H9 (cell line): Measurements from ENCODE around the gene OSBPL8. TPM values are rescaled to one million over a fixed set of nuclear protein-coding genes. Genes with fewer than 3 reads are reported as not detected.

Source experiments
- DNase-seq: peaks from one replicate; pipeline ENCODE4 v3.0.0-alpha.2; 2017
- H2AFZ ChIP-seq: one replicate; pipeline ENCODE4 v1.6.1; 2013; ENCODE audit warnings: mild to moderate bottlenecking, low read length, control low read depth, moderate library complexity
- H2AK5ac ChIP-seq: 2 replicates; pipeline ENCODE4 v1.6.1; 2013; ENCODE audit warnings: low read length, control low read depth, mixed read lengths; ENCODE audit not compliant: insufficient read length
- H2BK120ac ChIP-seq: one replicate; pipeline ENCODE4 v1.6.1; 2013; ENCODE audit warnings: low read depth, mild to moderate bottlenecking, low read length, control low read depth, inconsistent platforms; ENCODE audit not compliant: poor library complexity, severe bottlenecking
- H2BK12ac ChIP-seq: 2 replicates; pipeline ENCODE4 v1.6.1; 2013; ENCODE audit warnings: low read length, control low read depth, mixed read lengths, low read depth; ENCODE audit not compliant: insufficient read length
- H2BK15ac ChIP-seq: 2 replicates; pipeline ENCODE4 v1.6.1; 2013; ENCODE audit warnings: low read depth, low read length, control low read depth
- H2BK20ac ChIP-seq: one replicate; pipeline ENCODE4 v1.6.1; 2013; ENCODE audit warnings: low read depth, mild to moderate bottlenecking, low read length, control low read depth, inconsistent platforms; ENCODE audit not compliant: poor library complexity, severe bottlenecking
- H2BK5ac ChIP-seq: 2 replicates; pipeline ENCODE4 v1.6.1; 2013; ENCODE audit warnings: low read length, control low read depth, mixed read lengths; ENCODE audit not compliant: insufficient read length
- H3K14ac ChIP-seq: 2 replicates; pipeline ENCODE4 v1.6.1; 2013; ENCODE audit warnings: low read length, control low read depth; ENCODE audit not compliant: insufficient read depth
- H3K18ac ChIP-seq: 2 replicates; pipeline ENCODE4 v1.6.1; 2013; ENCODE audit warnings: low read depth, mild to moderate bottlenecking, mixed read lengths, low read length, control low read depth; ENCODE audit not compliant: insufficient read length
- H3K23ac ChIP-seq: 2 replicates; pipeline ENCODE4 v1.6.1; 2013; ENCODE audit warnings: low read length, control low read depth, mixed read lengths, low read depth; ENCODE audit not compliant: insufficient read length
- H3K23me2 ChIP-seq: 2 replicates; pipeline ENCODE4 v1.6.1; 2013; ENCODE audit warnings: low read depth, mild to moderate bottlenecking, mixed read lengths, low read length, control low read depth; ENCODE audit not compliant: insufficient read length, poor library complexity, severe bottlenecking
- H3K27ac ChIP-seq: 2 replicates; pipeline ENCODE4 v1.5.1; 2013; ENCODE audit warnings: low read length, control low read depth, mixed read lengths, low read depth; ENCODE audit not compliant: insufficient read length
- H3K27me3 ChIP-seq: 2 replicates; pipeline ENCODE4 v1.6.1; 2013; ENCODE audit warnings: low read length, control low read depth, inconsistent platforms; ENCODE audit not compliant: insufficient read depth
- H3K4ac ChIP-seq: 2 replicates; pipeline ENCODE4 v1.6.1; 2013; ENCODE audit warnings: low read depth, mild to moderate bottlenecking, control low read depth, inconsistent platforms, low read length, moderate library complexity
- H3K4me1 ChIP-seq: 2 replicates; pipeline ENCODE4 v1.6.1; 2013; ENCODE audit warnings: low read length, control low read depth, inconsistent platforms; ENCODE audit not compliant: insufficient read depth
- H3K4me2 ChIP-seq: 2 replicates; pipeline ENCODE4 v1.6.1; 2013; ENCODE audit warnings: low read length, control low read depth, mixed read lengths; ENCODE audit not compliant: insufficient read length, insufficient read depth
- H3K56ac ChIP-seq: 2 replicates; pipeline ENCODE4 v1.6.1; 2013; ENCODE audit warnings: low read depth, mild to moderate bottlenecking, mixed read lengths, low read length, control low read depth; ENCODE audit not compliant: insufficient read length
- H3K79me1 ChIP-seq: 2 replicates; pipeline ENCODE4 v1.6.1; 2013; ENCODE audit warnings: low read depth, mild to moderate bottlenecking, moderate library complexity, low read length, control low read depth, inconsistent platforms; ENCODE audit not compliant: insufficient read depth, poor library complexity, severe bottlenecking
- H3K79me2 ChIP-seq: 2 replicates; pipeline ENCODE4 v1.6.1; 2013; ENCODE audit warnings: low read length, control low read depth, inconsistent platforms; ENCODE audit not compliant: insufficient read depth
- H3K9ac ChIP-seq: 2 replicates; pipeline ENCODE4 v1.6.1; 2013; ENCODE audit warnings: low read length, control low read depth, mixed read lengths; ENCODE audit not compliant: insufficient read length; ENCODE audit errors: extremely low read depth
- H3K9me3 ChIP-seq: one replicate; pipeline ENCODE4 v1.6.1; 2013; ENCODE audit warnings: low read depth, low read length, inconsistent platforms; ENCODE audit not compliant: control insufficient read depth
- H3T11ph ChIP-seq: one replicate; pipeline ENCODE4 v1.6.1; 2013; ENCODE audit warnings: mild to moderate bottlenecking, low read length, control low read depth, inconsistent platforms
- H4K20me1 ChIP-seq: one replicate; pipeline ENCODE4 v1.6.1; 2013; ENCODE audit not compliant: control insufficient read depth, insufficient read length, insufficient read depth
- H4K5ac ChIP-seq: 2 replicates; pipeline ENCODE4 v1.6.1; 2013; ENCODE audit warnings: low read depth, mild to moderate bottlenecking, mixed read lengths, low read length, control low read depth; ENCODE audit not compliant: insufficient read length
- H4K8ac ChIP-seq: replicated peaks from 2 replicates; pipeline ENCODE4 v1.6.1; 2013; ENCODE audit warnings: low read length, control low read depth, mixed read lengths, low read depth; ENCODE audit not compliant: insufficient read length
- H4K91ac ChIP-seq: 2 replicates; pipeline ENCODE4 v1.6.1; 2013; ENCODE audit warnings: low read depth, mild to moderate bottlenecking, moderate library complexity, mixed read lengths, low read length, control low read depth; ENCODE audit not compliant: insufficient read length
- H3K27ac Mint-ChIP-seq, 3 experiments: 2 replicates in 2 of 3; 3 replicates in 1 of 3; pipeline ENCODE4 v1.8.0; 2020 to 2021; ENCODE audit warnings: mixed read lengths in 3 of 3, mild to moderate bottlenecking in 1 of 3, moderate library complexity in 1 of 3
- H3K27me3 Mint-ChIP-seq: 2 replicates; pipeline ENCODE4 v1.8.0; 2021; ENCODE audit warnings: low read depth, mild to moderate bottlenecking, moderate library complexity, mixed read lengths
- H3K36me3 Mint-ChIP-seq, 3 experiments: 2 replicates in 2 of 3; 3 replicates in 1 of 3; pipeline ENCODE4 v1.8.0; 2020 to 2021; ENCODE audit warnings: low read depth in 3 of 3, mixed read lengths in 3 of 3; ENCODE audit not compliant: insufficient read depth in 1 of 3
- H3K4me1 Mint-ChIP-seq, 2 experiments: 2 replicates each; pipeline ENCODE4 v1.8.0; 2020; ENCODE audit warnings: mixed read lengths in 2 of 2
- H3K4me3 Mint-ChIP-seq, 2 experiments: 2 replicates in 1 of 2; 3 replicates in 1 of 2; pipeline ENCODE4 v1.8.0; 2020 to 2021; ENCODE audit warnings: mild to moderate bottlenecking in 2 of 2, mixed read lengths in 2 of 2, moderate library complexity in 1 of 2
- H3K9me3 Mint-ChIP-seq, 2 experiments: 2 replicates in 1 of 2; 3 replicates in 1 of 2; pipeline ENCODE4 v1.8.0; 2020; ENCODE audit warnings: mild to moderate bottlenecking in 2 of 2, mixed read lengths in 2 of 2, moderate library complexity in 1 of 2
- CTCF ChIP-seq: fragments of 200-600 bp; sonication (generic); conservative IDR thresholded peaks from 3 replicates; pipeline ENCODE4 v1.8.0; 2021; ENCODE audit warnings: antibody characterized with exemption, mild to moderate bottlenecking
- WGBS: extraction: QIAGEN DNeasy Blood & Tissue Kit; methylation state at CpG from one replicate; pipeline ENCODE4 v1.1.7; 2013; ENCODE audit warnings: missing lambda C conversion rate, low lambda C conversion rate, mixed read lengths; ENCODE audit not compliant: insufficient read length; ENCODE audit errors: extremely low coverage; 5-methylcytosine and 5-hydroxymethylcytosine counted together
- total RNA-seq: library from RNA; stranded (reverse); gene quantifications from 2 replicates; pipeline ENCODE4 v1.2.1, GENCODE V29; 2021

The OSBPL8 gene
- total RNA-seq, 1 experiment from 2014 or later = 61.2 TPM

GRCh38 chr12:76478045-76478444 is 81.5 kb downstream of the OSBPL8 start:
- no peaks in the 10 kb centered on the region for H4K20me1 ChIP-seq

More at GRCh38 chr12:76478045-76478444, 81.5 kb downstream of the OSBPL8 start:
- H3K36me3 Mint-ChIP-seq = peaks cover 0 to 4% (median 0%) of the 10 kb centered on the region in 3 experiments; a peak in 3 of 7 replicates
- H2BK12ac ChIP-seq = no peak overlapping the region
- H2BK120ac ChIP-seq = no peak overlapping the region
- no peak overlapping the region for H3K56ac ChIP-seq
- H3K23me2 ChIP-seq = no peaks in the 10 kb centered on the region
- no peak overlapping the region for H3T11ph ChIP-seq
- no peak overlapping the region for H4K91ac ChIP-seq
- peaks cover 0 to 5% of the 10 kb centered on the region in 2 experiments; a peak in 2 of 5 replicates for H3K9me3 Mint-ChIP-seq
- no peak overlapping the region for H2AFZ ChIP-seq
- no CpG with 5 or more reads among the region's 5 CpGs for WGBS
- no peaks in the 10 kb centered on the region; a peak in 1 of 4 replicates for H3K4me1 Mint-ChIP-seq
- H3K4me2 ChIP-seq = no peak overlapping the region
- no peaks in the 10 kb centered on the region for H3K27me3 ChIP-seq
- H3K4ac ChIP-seq = no peak overlapping the region
- no peak overlapping the region for H3K18ac ChIP-seq
- TF ChIP-seq CTCF = no peak
- no peak overlapping the region for H2BK5ac ChIP-seq
- H4K5ac ChIP-seq = no peak overlapping the region
- H3K4me3 Mint-ChIP-seq = no peak overlapping the region
- no peak overlapping the region for H2AK5ac ChIP-seq
- no peaks in the 10 kb centered on the region for H3K79me2 ChIP-seq
- no peak overlapping the region for H3K23ac ChIP-seq
- no peak overlapping the region for H4K8ac ChIP-seq
- no peak overlapping the region for H3K14ac ChIP-seq
- H3K79me1 ChIP-seq = peaks cover 5% of the 10 kb centered on the region
- no peaks in the 10 kb centered on the region for H3K27me3 Mint-ChIP-seq
- no peak overlapping the region for H3K27ac Mint-ChIP-seq
- H2BK15ac ChIP-seq = no peak overlapping the region
- H3K9ac ChIP-seq = no peak overlapping the region
- H3K27ac ChIP-seq = no peak overlapping the region
- DNase-seq = no peak
- H3K9me3 ChIP-seq = no peaks in the 10 kb centered on the region
- H2BK20ac ChIP-seq = no peak overlapping the region
- no peaks in the 10 kb centered on the region for H3K4me1 ChIP-seq
